Measurements from ENCODE around the gene NR2F2.

- TF ChIP-seq CTCF (IDR thresholded peaks at IDR 0.05; ENCODE audit: borderline replicate concordance, extremely low read depth, low read length, poor library complexity, severe bottlenecking) (no peak), EZH2 (IDR thresholded peaks at IDR 0.05; ENCODE audit: borderline replicate concordance, low read depth, low read length, severe bottlenecking) (no peak)
Observed at GRCh38 chr15:96338766-96339618, 8.5 kb downstream of the NR2F2 start.

All from DND-41 (cell line).